Osteocyte (in vitro differentiated cells): Measurements from ENCODE around the gene ZNF689. TPM values are rescaled to one million over a fixed set of nuclear protein-coding genes. Genes with fewer than 3 reads are reported as not detected.

Experiments used
- DNase-seq: peaks from one replicate; pipeline ENCODE4 v3.0.0; 2021; ENCODE audit warnings: mixed read lengths; ENCODE audit not compliant: unreplicated experiment; ENCODE audit errors: extremely low spot score
- H3K27ac Mint-ChIP-seq: one replicate; pipeline ENCODE4 v1.8.0; 2021; ENCODE audit warnings: mild to moderate bottlenecking, mixed read lengths; ENCODE audit not compliant: unreplicated experiment
- H3K27me3 Mint-ChIP-seq: one replicate; pipeline ENCODE4 v1.8.0; 2021; ENCODE audit warnings: mixed read lengths; ENCODE audit not compliant: unreplicated experiment
- H3K36me3 Mint-ChIP-seq: one replicate; pipeline ENCODE4 v1.8.0; 2021; ENCODE audit warnings: mixed read lengths; ENCODE audit not compliant: unreplicated experiment
- H3K4me1 Mint-ChIP-seq: one replicate; pipeline ENCODE4 v1.8.0; 2021; ENCODE audit warnings: mixed read lengths; ENCODE audit not compliant: unreplicated experiment
- H3K4me3 Mint-ChIP-seq: one replicate; pipeline ENCODE4 v1.8.0; 2021; ENCODE audit warnings: mild to moderate bottlenecking, moderate library complexity, mixed read lengths; ENCODE audit not compliant: unreplicated experiment
- H3K9me3 Mint-ChIP-seq: one replicate; pipeline ENCODE4 v1.8.0; 2021; ENCODE audit warnings: mixed read lengths; ENCODE audit not compliant: unreplicated experiment
- CTCF ChIP-seq: fragments of 200-600 bp; sonication (generic); IDR thresholded peaks from 2 replicates; pipeline ENCODE4 v1.5.0; 2021; ENCODE audit warnings: antibody characterized with exemption, mild to moderate bottlenecking, moderate library complexity
- total RNA-seq: library from RNA; stranded (reverse); gene quantifications from 2 replicates; pipeline ENCODE4 v1.2.1, GENCODE V29; 2021

The ZNF689 gene
- total RNA-seq, 1 donor from 2014 or later = 8.8 TPM

DNA sequence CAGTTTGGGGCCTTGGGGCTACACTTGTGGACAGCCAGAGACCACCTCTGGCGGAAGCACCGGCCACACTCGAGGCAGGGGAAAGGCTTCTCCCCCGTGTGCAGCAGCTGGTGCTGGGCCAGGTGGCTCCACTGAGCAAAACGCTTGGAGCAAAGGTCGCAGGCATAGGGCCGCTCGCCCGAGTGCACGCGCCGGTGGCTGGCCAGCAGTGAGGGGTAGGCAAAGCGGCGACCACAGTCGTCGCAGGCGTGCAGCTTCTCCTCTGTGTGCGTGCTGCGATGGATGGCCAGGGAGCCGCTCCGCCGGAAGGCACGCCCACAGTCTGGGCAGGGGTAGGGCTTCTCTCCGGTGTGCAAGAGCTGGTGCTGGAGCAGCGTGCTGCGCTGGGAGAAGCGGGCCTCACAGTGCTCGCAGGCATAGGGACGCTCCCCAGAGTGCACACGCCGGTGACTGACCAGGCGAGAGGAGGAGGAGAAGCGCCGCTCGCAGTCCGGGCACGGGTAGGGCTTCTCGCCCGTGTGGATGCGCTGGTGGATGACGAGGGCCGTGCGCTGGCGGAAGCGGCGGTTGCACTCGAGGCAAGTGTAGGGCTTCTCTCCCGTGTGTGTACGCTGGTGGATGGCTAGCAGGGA, 5.8 kb downstream of the ZNF689 start:
- H3K27me3 Mint-ChIP-seq = no peaks in the 10 kb centered on the region
- no peak for DNase-seq
- peaks cover 6% of the 10 kb centered on the region for H3K4me1 Mint-ChIP-seq
- no peaks in the 10 kb centered on the region for H3K9me3 Mint-ChIP-seq
- H3K27ac Mint-ChIP-seq = no peak overlapping the region
- peaks cover 32% of the 10 kb centered on the region for H3K36me3 Mint-ChIP-seq
- TF ChIP-seq CTCF = no peak
- H3K4me3 Mint-ChIP-seq = no peak overlapping the region

DNA sequence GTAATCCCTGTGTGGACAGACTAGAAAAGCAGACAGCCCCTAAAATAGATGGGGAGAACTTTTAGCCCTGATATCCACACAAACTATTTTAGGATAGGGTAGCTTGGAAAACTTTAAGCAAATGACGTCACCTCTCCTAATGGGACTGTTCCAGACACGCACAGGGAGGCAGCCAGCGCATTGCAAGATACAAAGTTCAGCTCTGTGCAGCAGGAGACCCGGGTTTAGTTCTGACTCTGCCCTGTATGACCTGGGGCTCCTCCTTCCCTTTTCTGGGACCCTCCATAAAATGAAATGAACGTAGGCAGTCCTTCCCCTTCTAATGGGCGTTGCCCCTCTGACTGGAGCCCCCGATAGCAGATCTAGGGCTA, 6.3 kb downstream of the ZNF689 start:
- Mint-ChIP-seq H3K4me1 (peaks cover 3% of the 10 kb centered on the region), H3K9me3 (no peaks in the 10 kb centered on the region), H3K4me3 (no peak overlapping the region), H3K27ac (no peak overlapping the region), H3K36me3 (peaks cover 32% of the 10 kb centered on the region), H3K27me3 (no peaks in the 10 kb centered on the region)
- TF ChIP-seq CTCF = no peak
- DNase-seq = no peak

- Mint-ChIP-seq H3K27ac (no peak overlapping the region), H3K4me3 (no peak overlapping the region), H3K27me3 (no peaks in the 10 kb centered on the region), H3K4me1 (no peaks in the 10 kb centered on the region), H3K36me3 (peaks cover 32% of the 10 kb centered on the region), H3K9me3 (no peaks in the 10 kb centered on the region)
- no peak for DNase-seq
- no peak for TF ChIP-seq CTCF
Observed at GRCh38 chr16:30602616-30603277, 7.4 kb downstream of the ZNF689 start.

DNA sequence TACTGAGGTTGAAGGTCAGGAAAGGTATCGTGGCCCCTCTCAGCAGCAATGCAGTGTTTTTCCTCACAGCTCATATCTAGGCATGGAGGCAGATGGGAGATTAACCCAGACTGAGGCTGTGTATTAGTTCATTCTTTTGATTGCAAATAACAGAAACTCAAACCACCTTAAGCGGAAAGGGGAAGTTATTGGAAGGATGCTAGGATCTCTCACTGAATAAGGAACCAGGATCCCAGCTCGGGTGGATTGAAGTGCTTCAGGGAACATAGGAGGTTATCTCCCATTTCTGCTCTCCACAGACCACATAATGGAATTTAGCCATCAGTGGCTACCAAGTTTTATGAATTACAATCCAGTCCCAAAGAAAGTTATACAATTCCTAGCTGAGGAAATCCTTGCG, 8.2 kb downstream of the ZNF689 start:
- no peak for TF ChIP-seq CTCF
- no peak for DNase-seq
- Mint-ChIP-seq H3K27ac (no peak overlapping the region), H3K4me1 (no peaks in the 10 kb centered on the region), H3K27me3 (no peaks in the 10 kb centered on the region), H3K36me3 (peaks cover 28% of the 10 kb centered on the region), H3K9me3 (no peaks in the 10 kb centered on the region), H3K4me3 (no peak overlapping the region)

DNA sequence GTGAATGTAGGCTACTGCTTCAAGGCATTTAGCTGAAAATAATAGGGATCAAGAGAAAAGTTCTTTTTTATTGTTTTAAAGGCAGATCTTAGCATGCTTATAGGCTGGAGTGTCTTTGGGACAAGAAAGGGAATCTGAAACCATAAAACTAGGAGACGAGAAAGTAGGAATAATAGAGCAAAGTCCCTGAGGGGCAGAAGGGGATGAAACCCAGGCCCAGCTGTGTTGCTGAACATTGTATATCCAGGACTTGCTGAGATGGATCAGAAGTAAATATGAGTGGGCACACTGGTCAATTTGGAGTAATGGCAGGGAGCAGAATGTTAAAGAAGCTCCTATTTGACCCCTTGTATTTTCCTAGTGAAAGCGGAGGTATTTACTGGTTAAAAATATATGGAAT, 9.3 kb downstream of the ZNF689 start:
- no peak overlapping the region for H3K27ac Mint-ChIP-seq
- no peaks in the 10 kb centered on the region for H3K4me1 Mint-ChIP-seq
- no peak for DNase-seq
- no peak for TF ChIP-seq CTCF
- H3K9me3 Mint-ChIP-seq = no peaks in the 10 kb centered on the region
- H3K27me3 Mint-ChIP-seq = no peaks in the 10 kb centered on the region
- no peak overlapping the region for H3K4me3 Mint-ChIP-seq
- peaks cover 21% of the 10 kb centered on the region for H3K36me3 Mint-ChIP-seq
